ENCODE measurements around the gene LRRC7.

Gene LRRC7

DNA sequence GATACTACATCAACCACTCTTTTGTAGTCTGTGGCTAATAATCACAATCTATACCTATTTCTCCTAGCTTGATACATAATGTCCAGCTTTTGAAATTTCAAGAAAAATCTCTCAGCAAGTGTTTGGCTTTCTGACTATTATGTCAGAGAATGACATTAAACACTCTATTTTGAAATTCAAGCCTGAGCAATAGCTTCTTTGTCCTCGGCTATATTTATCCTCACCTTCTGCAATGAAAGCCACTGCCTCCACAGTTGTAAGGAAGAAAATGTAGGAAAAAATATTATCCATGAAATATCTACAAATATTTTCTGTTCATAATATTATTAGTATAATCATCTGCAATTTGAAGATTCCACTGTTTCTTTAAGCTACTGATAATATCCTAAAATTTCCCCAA is 22.1 kb downstream of the LRRC7 start:
- no peak overlapping the region for H3K27ac ChIP-seq
- TF ChIP-seq, protein P1, sequence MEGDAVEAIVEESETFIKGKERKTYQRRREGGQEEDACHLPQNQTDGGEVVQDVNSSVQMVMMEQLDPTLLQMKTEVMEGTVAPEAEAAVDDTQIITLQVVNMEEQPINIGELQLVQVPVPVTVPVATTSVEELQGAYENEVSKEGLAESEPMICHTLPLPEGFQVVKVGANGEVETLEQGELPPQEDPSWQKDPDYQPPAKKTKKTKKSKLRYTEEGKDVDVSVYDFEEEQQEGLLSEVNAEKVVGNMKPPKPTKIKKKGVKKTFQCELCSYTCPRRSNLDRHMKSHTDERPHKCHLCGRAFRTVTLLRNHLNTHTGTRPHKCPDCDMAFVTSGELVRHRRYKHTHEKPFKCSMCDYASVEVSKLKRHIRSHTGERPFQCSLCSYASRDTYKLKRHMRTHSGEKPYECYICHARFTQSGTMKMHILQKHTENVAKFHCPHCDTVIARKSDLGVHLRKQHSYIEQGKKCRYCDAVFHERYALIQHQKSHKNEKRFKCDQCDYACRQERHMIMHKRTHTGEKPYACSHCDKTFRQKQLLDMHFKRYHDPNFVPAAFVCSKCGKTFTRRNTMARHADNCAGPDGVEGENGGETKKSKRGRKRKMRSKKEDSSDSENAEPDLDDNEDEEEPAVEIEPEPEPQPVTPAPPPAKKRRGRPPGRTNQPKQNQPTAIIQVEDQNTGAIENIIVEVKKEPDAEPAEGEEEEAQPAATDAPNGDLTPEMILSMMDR (conservative IDR thresholded peaks at IDR 0.05): no peak
- no peak for TF ChIP-seq ZFX (IDR thresholded peaks at IDR 0.05)

GRCh38 chr1:69592341-69592740 is 24.6 kb downstream of the LRRC7 start:
- no peak for TF ChIP-seq ZFX (IDR thresholded peaks at IDR 0.05)
- TF ChIP-seq, protein P1 (conservative IDR thresholded peaks at IDR 0.05): no peak
- no peak overlapping the region for H3K27ac ChIP-seq

DNA sequence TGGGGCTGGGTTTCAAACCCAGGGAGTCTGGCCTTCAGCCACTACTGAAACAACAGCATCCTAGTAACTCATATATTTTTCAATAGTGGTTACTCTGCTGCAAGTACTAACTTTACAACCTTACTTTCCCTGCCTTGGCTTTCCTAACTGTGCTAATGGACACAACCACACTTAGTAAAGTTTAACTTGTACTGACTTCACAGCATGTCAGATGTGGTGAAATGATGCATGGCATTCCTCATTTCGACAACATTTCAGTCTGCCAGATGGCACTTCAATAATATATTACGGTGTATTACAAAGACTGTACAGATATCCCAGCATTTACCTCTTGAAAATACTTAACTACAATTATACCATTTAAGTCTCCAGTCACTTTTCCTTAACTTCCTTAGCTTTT is 27.8 kb downstream of the LRRC7 start:
- TF ChIP-seq ZFX (IDR thresholded peaks at IDR 0.05): no peak
- TF ChIP-seq, protein P1 (conservative IDR thresholded peaks at IDR 0.05): no peak
- H3K27ac ChIP-seq: no peak overlapping the region

GRCh38 chr1:69611316-69611715 is 43.6 kb downstream of the LRRC7 start:
- no peak for TF ChIP-seq ZFX (IDR thresholded peaks at IDR 0.05)
- TF ChIP-seq, protein P1 (conservative IDR thresholded peaks at IDR 0.05): no peak
- no peak overlapping the region for H3K27ac ChIP-seq

- TF ChIP-seq ZFX (IDR thresholded peaks at IDR 0.05): no peak
- H3K27ac ChIP-seq: no peak overlapping the region
Observed at GRCh38 chr1:69613414-69613813, 45.7 kb downstream of the LRRC7 start.

DNA sequence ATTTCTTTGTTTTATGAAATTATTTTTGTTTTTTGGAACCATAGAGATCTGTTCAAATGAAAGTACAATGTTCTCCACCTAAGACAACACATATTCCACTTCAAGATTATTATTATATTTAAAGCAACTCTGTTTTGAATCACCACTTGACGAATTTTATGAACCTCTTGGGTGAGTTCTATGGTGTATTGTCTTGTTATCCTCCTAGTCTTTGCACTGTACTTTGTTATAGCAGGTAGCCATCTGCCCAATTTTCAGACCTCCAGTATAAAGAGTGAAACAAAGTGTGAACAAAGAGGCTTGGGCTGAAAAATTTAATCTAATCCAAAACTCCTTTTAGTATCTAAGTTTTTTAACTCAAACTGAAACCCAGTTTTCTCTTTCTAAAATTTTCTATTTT is 71.0 kb downstream of the LRRC7 start:
- H3K27ac ChIP-seq: no peak overlapping the region
- TF ChIP-seq, protein P1 (conservative IDR thresholded peaks at IDR 0.05): no peak
- TF ChIP-seq ZFX (IDR thresholded peaks at IDR 0.05): no peak

DNA sequence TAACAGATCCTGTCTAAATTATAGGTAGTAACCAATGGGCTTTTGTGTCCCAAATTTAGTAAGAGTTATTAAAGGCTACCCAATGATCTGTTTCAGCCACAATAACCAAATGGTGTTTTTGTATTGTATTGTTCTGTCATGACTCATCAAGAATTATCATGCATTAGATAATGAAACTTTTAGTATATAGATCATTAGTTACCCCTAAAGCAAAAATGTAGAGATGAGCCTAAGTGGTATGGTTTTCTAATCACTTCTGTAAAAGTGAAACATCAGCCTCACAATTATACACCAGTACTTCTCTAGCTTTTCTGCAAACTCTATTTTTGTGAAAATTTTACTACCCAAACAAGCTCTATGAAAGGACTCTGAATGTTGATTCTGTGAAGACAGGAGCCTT is 71.4 kb downstream of the LRRC7 start:
- no peak overlapping the region for H3K27ac ChIP-seq
- no peak for TF ChIP-seq ZFX (IDR thresholded peaks at IDR 0.05)
- TF ChIP-seq, protein P1 (conservative IDR thresholded peaks at IDR 0.05): no peak

GRCh38 chr1:69643266-69643665 is 75.5 kb downstream of the LRRC7 start:
- TF ChIP-seq, protein P1 (conservative IDR thresholded peaks at IDR 0.05): no peak
- no peak for TF ChIP-seq ZFX (IDR thresholded peaks at IDR 0.05)

More at GRCh38 chr1:69643266-69643665, 75.5 kb downstream of the LRRC7 start:
- no peak overlapping the region for H3K27ac ChIP-seq

Measured in C4-2B (cell line).